HG03354 (cell line): ENCODE data around the gene EMC9.
A peak's percentile ranks its signal among the peaks of the same experiment; 100 is the strongest.

Source experiments
- ATAC-seq: cut with Tn5 transposase; IDR thresholded peaks from one replicate; pipeline ENCODE4 v1.9.1; 2021; ENCODE audit warnings: mild to moderate bottlenecking; ENCODE audit not compliant: unreplicated experiment, poor library complexity, severe bottlenecking

The EMC9 gene

DNA sequence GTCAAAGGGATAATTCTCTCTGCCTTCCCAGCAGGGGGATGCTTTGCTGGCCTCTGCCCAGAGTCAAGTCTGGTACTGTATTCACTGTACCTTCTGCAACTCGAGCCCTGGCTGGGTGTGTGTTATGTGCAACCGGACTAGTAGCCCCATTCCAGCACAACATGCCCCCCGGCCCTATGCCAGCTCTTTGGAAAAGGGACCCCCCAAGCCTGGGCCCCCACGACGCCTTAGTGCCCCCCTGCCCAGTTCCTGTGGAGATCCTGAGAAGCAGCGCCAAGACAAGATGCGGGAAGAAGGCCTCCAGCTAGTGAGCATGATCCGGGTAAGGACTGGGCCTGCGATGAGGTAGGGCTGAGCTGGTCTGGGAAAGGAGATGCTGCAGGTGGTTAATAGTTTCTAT is 9.2 kb upstream of the EMC9 start:
- no peak for ATAC-seq

DNA sequence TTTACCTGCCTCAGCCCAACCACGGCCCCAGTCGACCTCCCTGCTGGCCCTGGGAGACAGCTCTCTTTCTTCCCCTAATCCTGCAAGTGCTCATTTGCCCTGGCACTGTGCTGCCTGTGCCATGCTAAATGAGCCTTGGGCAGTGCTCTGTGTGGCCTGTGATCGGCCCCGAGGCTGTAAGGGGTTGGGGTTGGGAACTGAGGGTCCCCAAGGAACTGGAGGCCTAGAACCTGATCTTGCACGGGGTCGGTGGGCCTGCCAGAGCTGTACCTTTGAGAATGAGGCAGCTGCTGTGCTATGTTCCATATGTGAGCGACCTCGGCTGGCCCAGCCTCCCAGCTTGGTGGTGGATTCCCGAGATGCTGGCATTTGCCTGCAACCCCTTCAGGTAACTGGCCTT is 8.7 kb upstream of the EMC9 start:
- ATAC-seq, result no peak

DNA sequence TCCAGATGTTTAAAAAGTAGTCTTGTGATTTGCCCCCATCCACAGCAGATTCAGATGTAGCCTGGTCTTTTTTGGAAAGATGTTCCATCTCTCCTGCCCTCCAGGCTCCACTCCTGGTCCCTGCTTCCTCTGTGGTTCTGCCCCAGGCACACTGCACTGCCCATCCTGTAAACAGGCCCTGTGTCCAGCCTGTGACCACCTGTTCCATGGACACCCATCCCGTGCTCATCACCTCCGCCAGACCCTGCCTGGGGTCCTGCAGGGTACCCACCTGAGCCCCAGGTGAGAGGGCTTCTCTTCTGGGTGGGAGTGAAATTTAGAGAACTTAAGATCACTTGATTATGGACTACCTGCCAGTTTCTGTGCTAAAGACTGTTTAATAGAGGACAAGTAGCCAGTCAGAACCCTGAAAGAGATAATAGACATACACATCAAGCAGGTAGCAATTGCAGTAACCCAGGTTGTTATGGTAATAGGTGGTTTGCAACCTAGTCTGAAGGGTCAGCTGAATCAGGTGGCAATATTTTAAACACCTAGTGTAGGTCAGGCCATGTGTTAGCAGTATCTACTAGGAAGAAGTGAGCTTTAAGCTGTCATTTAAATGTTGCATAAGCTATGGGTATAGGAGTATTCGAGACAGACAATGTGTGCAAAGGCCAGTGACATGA is 8.0 kb upstream of the EMC9 start:
- ATAC-seq, result no peak

DNA sequence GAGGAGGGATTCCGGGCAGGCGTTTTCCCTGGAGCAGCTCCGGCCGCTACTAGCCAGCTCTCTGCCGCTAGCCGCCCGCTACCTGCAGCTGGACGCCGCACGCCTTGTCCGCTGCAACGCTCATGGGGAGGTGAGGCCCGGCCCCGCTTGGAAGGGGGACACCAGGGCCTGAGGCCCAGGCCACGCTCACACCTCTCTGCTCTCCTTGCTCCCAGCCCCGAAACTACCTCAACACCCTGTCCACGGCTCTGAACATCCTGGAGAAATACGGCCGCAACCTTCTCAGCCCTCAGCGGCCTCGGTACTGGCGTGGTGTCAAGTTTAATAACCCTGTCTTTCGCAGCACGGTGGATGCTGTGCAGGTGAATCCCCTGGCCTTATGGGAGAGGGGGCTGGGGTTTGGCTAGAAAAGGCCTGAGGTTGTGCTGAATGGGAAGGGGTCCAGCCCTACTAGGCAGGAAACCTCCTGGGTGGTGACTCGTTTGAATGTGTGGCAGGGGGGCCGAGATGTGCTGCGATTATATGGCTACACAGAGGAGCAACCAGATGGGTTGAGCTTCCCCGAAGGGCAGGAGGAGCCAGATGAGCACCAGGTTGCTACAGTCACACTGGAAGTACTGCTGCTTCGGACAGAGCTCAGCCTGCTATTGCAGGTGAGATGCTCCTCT is 6.5 kb upstream of the EMC9 start:
- ATAC-seq, result no peak

DNA sequence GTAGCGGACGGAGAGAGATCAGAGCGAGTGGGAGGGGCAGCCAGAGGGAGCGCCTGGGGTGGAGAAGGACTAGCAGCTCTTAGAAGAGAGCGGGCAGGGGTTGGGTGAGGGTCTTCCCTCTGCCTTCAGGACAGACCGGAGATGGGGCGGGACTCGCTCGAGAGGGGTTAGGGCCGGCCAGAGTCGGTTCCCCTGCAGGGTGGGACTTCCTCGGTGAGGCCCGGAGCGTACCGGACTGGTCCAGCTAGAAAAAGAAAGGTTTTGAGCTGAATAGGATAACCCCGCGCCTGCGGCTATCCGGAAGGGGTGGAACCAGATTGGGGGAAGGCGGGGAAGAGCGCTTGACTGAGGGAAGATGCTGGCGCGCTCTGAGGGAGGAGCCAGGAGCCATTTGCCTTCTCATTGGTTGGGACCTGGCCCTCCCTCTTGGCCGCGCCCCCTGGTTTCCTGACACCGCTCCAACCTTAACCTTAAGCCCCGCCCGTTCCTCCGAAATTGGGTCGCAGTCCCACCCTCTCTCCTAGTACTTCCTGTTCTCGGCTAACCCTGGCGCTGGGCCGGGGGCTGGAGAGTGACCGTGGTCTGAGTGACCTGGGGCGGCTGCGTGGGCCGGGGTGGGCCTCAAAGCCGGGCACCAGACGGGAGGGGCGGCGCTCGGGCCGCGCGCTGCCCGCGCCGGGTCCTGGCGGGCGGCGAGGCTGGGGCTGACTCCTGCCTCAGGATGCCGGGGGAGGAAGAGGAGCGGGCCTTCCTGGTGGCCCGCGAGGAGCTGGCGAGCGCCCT is 5.8 kb upstream of the EMC9 start, which contains the start of gene RNF31:
TSS of gene RNF31 (plus strand) at position 521 of the 783 bp plus-strand sequence. CDS start at position 722, 201 bp downstream.
- peak; percentile 86 for ATAC-seq

DNA sequence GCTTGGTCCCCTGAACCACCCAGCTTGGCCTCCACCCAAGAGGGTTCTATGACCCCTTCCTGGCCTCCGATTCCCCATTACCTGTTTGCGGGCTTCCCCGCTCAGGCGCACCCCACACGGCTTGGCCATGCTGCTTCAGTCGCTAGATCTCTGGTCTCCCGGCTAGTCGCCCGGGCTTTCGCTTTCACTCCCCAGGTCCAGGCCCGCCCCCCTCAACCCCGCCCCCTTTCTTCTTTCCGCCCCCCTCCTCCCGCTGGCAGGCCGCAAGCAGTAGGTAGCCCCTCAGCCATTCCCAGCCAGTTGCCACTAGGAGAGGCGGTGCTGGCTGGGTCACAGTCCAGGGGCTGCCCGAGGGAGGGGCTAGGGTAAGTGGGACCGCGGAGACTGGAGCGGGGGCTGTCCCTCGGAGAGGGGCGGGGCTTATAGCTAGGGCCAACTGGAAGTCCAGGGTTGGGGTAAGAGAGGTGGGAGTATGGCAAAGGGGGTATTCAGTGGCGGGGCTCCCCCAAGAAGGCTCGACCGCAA is 5.1 kb upstream of the EMC9 start, which contains the start of gene PSME2:
TSS of gene PSME2 (minus strand) at position 158 of the 525 bp plus-strand sequence. CDS start at position 129, 29 bp downstream.
- peak; percentile 69 for ATAC-seq

DNA sequence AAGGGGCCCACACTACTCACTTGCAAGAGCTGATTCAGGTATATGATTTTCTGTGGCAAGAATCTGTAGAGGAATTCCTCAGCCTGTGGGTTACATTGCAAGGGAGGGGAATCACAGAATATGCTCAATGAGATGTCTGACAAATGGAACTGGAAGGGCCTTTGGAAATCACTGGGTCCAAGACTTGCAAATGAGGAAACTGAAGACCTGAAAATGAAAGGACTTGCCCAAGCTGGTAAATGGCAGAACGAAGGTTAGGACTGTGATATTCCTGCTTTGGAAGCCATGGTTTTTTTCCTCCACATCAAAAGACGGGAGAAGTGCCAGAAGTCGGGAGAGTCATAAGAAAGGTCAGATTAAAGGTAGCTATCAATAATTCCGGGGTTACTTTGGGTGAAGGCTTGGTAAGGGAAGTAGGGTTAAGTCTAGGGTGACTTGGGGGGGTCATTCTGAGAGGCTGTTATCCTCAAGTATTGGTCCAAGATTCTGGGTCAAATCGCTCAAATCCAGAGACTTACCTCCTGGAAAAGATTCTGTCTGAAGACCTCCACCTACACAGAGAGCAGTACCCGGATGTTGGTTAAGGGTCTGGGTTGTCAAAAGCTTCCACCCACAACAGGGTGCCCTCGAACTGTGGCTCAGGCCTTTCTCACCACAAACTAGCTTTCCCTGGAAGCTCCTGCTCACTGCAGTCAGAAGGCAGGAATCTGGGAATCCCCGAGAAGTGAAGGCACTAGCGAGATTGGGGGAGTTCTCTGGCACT is 4.5 kb upstream of the EMC9 start:
- ATAC-seq, result no peak

DNA sequence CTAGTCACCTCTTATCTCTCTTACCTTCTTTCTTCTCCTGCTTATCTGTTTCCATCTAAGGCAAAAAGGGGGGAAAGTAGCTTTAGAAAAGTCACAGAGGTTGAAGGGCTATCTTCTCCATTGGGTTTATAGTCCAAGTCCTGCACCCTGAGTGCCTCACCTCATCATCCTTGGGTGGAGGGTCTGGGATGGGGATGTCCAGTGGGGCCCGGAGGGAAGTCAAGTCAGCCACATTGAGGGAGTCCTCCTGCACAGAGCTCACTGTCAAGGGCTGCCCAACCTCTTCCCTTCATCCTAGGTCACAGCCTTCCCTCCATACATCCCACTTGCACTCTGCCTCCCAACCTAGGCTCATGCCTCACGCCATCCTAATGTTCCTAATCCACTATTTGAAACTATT is 3.8 kb upstream of the EMC9 start:
- no peak for ATAC-seq

DNA sequence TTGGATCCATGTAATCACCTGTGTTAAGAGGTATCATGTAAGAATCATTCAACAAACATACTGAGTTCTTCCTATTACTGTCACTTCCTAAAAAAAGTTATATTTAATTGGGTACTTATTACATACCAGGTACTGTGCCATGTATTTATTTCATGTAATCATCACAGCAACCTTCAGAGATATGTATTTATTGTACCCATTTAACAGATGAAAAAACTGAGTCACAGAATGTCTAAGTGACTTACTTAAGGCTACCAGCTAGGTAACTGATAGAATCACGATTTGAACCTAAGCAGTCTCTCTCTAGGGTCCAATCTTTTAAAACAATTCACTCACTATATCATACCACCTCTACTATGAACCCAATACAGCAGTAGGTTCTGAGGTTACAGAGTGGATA is 3.1 kb upstream of the EMC9 start:
- no peak for ATAC-seq

DNA sequence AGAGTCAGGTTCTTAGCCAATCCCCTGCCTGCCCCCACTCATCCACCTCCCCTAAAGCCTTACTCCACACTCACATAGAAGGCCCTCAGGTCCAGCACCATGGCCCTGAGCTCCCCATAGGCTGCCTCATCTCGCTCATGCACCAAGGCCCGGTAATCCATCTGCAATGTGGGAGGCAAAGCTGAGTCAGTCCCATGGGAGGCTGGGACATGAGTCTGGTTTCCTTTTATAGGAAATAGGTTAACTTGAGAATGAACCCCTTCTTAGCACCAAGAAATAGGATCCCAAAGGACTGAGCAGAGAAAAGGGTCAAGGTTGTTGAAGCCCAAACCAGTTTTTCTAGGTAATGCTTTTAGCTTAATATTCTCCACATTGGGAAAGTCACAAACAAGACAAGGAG is 2.1 kb upstream of the EMC9 start:
- ATAC-seq, result no peak

DNA sequence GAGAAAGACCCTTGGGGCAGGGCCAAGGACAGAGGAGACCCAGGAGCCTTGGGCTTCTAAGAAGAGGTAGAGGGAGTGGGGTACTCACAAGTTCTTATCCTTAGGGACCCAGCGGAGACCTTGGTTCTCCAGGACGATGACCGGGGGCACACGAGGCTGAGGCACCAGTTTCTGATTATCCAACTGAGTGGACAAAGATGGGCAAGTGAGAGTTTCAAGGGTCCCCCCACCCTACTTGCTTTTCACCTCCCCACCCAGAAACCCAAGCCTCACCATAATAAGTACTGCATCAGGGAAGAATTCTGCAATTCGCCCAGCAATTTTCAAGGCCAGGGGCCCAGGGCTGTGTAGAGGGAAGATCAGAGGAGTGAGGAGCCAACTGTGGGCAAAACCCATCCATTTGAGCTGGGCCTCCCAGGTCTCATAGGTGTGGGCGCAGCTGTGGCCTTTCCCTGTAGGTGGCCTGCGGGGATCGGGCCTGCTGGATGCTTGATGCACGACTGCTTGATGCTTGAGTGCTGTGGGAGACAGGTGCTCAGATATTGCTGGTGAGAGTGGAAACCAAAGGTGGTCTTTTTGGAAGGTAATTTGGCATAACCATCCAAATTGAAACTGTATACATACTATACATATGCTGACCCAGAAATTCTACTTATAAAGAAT is 2.0 kb downstream of the EMC9 start:
- no peak for ATAC-seq

DNA sequence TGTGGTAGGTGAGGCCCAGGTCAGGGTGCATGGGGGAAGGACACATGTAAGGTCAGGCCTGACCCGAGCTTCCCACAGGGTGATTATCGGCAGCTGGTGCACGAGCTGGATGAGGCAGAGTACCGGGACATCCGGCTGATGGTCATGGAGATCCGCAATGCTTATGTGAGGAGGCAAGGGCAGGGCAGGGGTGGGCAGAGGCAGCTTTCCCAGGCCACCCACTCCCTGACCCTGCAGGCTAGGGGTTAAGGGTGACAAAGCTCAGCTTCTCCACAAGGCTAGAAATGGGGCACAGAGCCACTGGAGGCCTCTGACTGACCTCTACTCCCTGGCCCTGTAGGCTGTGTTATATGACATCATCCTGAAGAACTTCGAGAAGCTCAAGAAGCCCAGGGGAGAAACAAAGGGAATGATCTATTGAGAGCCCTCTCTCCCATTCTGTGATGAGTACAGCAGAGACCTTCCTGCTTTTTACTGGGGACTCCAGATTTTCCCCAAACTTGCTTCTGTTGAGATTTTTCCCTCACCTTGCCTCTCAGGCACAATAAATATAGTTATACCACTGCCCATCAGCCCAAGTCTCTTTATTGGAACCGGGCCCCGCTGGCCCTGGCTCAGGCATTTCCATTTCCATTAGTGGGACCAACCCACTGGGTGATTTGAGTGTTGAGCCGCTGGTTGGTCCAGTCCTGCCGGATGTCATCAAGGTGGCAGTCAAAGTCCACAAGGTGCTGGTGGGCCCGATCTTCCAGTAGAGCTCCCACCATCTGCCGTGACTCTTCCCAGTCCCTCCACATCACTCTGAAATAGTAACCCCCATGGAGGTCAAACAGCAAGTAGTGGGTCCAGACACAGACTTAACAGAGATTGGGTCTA is 2.8 kb downstream of the EMC9 start:
- ATAC-seq, result no peak

DNA sequence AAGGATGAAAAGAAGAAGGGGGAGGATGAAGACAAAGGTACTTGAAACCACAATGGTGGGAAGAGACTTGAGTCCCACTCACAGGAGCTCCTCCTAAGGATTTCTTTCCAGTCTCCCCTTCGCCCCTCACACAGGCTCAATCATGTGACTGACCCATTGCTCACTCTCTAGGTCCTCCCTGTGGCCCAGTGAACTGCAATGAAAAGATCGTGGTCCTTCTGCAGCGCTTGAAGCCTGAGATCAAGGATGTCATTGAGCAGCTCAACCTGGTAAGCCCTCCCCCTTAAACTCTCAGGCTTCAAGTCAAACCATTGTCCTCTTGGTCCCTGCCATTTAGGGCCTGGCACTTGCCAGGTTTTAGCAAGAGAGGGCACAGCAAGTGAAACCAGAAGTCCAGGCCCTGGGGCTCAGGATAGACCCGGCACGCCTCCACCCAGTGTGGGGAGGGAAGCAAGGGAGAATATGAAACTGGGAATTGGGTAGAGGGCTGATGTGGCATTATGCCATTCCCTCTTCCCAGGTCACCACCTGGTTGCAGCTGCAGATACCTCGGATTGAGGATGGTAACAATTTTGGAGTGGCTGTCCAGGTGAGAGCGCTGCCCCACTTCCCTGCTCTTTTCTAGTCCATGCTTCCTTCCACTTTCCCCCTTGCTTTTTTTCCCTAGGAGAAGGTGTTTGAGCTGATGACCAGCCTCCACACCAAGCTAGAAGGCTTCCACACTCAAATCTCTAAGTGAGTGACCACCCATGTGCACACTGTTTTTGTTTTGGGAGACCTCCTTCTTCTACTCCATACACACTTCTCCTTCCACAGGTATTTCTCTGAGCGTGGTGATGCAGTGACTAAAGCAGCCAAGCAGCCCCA is 3.6 kb downstream of the EMC9 start:
- no peak for ATAC-seq

DNA sequence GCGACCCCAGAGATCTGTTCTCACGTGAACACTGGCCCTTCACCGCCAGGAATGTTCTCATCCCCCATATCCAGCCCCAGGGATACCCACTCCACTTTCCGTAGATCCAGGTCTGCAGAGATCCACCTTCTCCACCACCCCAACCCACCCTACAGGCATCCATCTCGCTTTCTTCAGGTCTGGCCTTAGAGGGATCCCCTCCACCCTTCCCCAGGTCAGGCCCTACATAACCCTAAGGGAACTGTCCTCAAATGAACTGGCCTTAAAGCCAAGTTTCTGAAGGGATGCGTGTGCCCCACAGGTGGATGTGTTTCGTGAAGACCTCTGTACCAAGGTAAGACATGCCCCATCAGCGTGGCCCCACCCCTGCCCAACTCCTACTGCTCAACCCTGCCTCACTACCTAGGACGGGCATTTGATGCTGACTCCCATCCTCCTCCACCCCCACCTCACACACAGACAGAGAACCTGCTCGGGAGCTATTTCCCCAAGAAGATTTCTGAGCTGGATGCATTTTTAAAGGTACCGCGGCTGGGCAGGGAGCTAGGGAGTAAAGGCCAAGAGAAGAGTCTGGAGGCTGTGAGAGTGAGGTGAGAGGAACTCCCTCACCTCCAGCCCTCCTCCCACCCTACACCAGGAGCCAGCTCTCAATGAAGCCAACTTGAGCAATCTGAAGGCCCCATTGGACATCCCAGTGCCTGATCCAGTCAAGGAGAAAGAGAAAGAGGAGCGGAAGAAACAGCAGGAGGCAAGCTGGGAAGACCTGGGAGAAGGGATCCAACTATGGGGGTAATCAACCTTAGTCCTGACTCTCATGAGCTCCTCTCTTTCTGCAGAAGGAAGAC is 4.5 kb downstream of the EMC9 start:
- no peak for ATAC-seq

DNA sequence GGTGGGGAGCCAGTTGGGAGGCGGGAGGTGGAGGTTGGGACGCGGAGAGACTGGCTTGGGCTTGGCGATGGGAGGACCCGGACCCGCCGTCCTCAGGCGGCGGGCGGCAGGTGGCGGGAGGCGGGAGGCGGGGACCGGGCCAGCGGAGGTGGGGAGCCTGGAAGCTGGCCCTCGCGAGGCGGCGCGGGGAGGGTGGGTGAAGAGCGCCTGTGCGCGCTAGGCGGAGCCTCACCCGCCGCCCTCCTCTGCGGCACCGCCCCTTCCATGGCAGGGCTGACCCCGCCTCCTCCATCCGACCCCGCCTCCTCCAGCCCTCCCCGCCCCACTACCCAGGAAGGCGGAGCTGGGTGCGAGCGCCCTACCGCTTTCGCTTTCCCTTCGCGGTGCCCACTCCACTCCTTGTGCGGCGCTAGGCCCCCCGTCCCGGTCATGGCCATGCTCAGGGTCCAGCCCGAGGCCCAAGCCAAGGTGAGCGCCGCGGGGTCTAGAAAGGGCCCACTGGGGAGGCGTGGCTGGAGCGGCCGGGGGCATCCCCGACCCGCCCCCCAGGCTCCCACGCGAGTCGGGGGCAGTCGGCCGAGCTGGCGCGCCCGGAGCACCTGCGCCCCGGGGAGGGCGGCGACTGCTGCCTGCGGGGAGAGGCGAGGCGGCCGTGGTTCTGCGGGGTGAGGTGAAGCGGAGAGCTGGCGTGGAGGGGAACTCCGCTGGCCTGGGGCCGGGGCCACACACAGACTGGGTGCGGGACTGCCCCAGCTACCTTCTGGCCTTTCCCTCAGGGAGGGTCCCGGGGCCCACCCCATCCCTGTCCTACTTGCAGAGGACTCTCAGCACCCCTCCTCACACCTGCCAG is 5.3 kb downstream of the EMC9 start, which contains the start of gene PSME1:
TSS of gene PSME1 (plus strand) at position 361 of the 850 bp plus-strand sequence. CDS start at position 430, 69 bp downstream.
- peak; percentile 88 for ATAC-seq

DNA sequence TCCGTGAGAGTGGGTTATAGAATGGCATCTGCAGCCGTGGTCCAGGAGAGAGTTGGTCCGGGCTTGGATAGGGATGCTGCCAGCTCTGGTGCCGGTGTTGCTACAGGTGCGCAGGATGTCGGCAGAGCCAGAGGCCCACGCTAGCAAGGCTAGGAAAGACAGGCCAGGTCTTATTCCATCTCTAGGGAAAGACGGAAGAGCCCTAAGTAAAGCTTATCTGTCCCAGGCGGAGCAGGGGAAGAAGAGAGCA is 5.9 kb downstream of the EMC9 start:
- ATAC-seq, result peak; percentile 19
